OCI-LY3 (cell line): Measurements from ENCODE around the gene WBP1L.

Experiments
- EZH2phosphoT487 ChIP-seq: fragments of 200-600 bp; shearing (Covaris generic); IDR thresholded peaks from 2 replicates; pipeline ENCODE4 v1.6.1; 2018; ENCODE audit warnings: antibody characterized with exemption, mixed run types, low read depth
- TF ChIP-seq, protein P1 (sequence below): fragments of 200-600, 300-600 bp; sonication (generic); IDR thresholded peaks from 2 replicates; pipeline ENCODE4 v1.5.1; 2014; ENCODE audit warnings: antibody characterized with exemption, low read length, low read depth

GRCh38 chr10:102705531-102705930 is 38.2 kb upstream of the WBP1L start:
- TF ChIP-seq EZH2phosphoT487, result no peak
- TF ChIP-seq, protein P1, sequence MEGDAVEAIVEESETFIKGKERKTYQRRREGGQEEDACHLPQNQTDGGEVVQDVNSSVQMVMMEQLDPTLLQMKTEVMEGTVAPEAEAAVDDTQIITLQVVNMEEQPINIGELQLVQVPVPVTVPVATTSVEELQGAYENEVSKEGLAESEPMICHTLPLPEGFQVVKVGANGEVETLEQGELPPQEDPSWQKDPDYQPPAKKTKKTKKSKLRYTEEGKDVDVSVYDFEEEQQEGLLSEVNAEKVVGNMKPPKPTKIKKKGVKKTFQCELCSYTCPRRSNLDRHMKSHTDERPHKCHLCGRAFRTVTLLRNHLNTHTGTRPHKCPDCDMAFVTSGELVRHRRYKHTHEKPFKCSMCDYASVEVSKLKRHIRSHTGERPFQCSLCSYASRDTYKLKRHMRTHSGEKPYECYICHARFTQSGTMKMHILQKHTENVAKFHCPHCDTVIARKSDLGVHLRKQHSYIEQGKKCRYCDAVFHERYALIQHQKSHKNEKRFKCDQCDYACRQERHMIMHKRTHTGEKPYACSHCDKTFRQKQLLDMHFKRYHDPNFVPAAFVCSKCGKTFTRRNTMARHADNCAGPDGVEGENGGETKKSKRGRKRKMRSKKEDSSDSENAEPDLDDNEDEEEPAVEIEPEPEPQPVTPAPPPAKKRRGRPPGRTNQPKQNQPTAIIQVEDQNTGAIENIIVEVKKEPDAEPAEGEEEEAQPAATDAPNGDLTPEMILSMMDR, result no peak
